ENCODE measurements around the gene BRAT1.
"Not testable (repeated sequence)": the region's sequence is repeated elsewhere in the genome, so short reads cannot be mapped to it uniquely, and the experiment has no call there.

The BRAT1 gene

DNA sequence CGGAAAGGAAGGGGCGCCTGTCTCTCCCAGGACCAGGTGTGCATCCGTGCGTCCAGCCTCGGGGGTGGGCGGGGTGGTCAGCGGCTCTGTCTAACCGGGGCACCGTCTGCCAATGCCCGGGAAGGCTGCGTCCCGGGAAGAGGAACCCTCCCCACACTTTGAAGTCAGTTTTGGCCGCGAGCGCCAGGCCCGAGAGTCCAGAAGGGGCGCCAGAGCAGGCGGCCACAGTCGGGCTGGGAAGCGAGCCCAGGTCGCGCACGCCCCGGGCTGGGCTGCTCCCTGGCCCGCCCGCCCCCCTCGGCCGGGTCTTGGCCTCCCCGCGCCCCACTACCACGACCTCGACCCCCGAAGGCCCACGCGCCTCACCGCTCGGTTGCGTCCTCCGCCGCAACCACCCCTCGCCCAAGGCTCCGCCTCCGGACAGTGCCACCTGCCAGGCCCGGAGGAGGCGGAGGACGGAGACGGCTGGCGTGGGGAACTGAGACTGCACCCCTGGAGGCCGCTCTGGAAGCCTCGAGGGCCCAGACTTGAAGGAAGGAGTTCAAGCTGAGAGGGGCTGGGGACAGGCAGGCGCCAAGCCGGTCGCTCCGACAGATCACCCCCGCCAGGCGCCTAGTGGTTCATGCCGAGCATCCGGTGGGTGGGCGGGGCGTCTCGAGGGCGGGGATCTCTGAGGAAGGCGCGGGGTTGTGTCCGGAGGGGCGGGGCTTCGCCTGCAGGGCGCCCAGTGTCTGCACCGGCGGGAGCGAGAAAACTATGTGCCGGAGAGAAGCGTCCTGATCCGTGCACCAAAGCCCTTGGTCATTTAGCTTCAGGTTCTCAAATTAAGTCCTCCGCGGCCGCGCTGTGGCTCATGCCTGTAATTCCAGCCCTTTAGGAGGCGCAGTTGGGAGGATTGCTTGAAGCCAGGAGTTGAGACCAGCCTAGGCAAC, at the start of gene BRAT1:
BRAT1 (minus strand) TSS at position 404 of the 932 bp plus-strand sequence. CDS start 1,093 bp downstream, outside the sequence.
- peak; percentile 99 for DNase-seq (ENCODE audit: low spot score)

DNA sequence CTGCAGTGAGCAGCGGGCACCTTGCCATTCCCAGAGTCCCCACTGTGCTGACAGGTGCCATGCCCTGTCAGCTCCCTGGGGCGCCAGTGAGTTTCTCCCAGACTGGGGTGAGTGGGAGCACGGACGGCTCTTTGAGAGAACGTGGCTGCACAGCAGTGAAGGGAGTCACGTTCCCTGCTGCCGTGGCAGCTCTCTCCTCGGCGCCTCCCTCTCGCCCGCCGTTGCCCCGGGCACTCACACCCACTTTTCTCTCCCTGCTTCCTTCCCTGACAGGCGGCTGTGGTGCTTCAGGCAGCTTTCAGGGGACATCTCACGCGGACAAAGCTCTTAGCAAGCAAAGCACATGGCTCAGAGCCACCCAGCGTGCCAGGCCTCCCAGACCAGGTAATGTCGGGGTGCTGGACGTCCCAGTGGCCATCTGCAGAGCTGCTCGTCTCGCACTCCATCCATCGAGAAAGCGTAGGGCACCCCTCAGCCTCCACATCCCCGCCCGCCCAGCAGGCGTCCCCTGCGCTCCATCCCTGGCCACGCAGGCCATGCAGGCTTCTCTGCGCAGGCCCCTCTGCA, 49.4 kb upstream of the BRAT1 start:
- no peak for DNase-seq (ENCODE audit: low spot score)

DNA sequence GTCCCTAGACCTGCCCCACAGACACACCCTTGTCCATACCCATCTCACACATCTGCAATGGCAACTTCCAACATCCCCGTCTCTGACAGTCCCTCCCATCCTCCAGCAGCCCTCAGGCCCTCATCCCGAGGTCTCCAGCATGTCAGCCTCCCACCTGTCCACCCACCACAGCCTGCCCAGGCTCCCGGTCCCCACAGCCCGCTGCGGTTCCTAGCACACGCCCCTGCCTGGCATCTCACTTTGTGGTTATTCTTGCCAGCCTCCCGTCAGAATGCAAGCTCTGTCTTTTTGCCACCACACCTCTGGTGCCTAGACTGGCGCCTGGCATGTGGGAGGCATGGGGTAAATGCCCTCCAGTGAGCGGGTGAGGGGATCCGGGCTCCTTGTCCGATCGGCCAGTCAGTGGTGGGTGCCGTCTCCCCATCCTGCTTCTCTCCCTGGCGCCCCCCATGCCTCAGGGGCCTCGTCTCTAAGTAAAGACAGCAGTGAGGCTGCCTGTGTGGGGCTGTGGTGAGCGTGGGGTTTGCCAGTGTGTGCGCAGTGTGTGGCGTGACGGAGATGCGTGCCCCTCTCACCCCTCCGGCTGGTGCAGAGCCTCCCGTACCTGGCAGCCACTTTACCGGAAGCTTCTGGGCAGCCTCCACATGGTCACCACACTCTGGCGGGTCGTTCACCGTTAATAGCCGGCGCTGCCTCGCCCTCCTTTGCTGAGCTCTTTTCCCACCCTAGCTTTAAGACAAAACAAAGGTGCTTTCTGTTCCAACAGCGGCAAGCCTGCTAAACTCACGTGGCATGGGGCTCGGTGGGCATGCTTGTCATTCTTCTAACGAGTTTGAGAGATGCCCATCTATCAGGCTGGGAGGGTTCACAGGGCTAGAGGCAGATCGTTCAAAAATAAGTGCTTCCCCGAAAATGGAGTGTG, 48.0 kb upstream of the BRAT1 start:
- no peak for DNase-seq (ENCODE audit: low spot score)

DNA sequence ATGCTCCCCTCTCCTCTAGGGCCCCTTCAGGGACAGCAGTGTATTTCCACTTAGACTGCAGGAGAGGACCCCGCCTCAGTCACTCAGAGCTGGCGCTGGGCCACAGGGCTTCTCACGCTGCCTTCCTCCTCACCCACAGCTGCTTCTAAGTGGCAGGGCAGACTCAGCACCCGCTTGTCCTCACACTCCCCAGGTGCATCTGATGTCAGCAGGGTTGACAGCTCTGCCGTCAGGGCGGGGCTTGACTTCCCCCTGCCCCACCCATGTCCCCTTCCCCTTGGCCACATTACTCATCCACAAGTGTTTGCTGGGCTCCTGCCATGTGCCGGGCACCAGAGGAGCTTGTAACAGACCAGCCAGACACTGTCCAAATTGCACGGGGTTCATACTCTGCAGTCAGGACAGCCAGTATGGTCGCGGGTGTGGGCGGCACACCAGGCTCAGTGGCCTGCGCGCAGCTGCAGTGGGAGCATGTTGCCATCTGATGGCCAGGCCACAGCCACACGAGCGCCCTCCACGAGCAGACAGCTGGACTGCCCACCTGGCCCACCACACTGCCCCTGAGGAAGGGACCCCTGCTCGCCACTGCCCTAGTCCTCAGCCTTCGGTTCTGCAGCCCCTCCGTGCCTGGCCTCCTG, 47.2 kb upstream of the BRAT1 start:
- DNase-seq (ENCODE audit: low spot score), result no peak

DNA sequence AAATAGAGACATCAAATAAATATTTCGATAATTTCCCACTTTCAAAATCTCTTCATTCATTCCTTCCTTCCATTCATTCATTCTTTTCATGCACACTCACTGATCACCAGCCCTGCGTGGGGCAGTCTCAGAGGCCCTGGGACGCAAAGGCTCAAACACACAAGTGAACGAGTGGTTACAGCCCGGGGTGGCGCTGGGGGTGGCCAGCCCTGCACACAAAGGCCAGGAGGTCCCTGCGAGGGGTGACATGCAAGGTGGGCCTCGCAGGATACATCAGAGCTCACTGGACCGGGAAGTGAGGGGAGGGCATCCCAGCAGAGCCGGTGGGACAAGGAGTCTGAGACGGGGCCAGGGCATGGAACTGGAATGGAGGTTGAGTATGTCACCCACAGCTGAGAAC, 46.6 kb upstream of the BRAT1 start:
- no peak for DNase-seq (ENCODE audit: low spot score)

DNA sequence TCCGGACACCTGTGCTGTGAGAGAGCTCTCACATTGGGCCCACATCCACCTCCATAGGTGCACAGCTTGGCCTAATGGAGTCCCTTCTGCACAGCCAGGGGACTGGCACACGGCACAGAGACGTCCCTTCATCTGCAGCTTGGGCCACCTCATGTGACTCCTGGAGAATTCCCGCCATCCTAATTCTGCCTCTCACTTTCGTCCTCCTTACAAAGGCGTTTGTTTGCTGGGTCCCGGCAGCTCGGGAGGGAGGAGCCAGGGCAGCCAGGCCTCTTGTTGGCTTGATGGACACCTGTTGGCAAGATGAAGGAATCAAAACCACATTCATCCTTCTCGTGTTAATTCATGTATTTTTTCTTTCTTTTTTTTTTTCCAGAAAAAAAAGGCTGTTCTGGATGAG, 45.7 kb upstream of the BRAT1 start:
- DNase-seq (ENCODE audit: low spot score), result no peak

DNA sequence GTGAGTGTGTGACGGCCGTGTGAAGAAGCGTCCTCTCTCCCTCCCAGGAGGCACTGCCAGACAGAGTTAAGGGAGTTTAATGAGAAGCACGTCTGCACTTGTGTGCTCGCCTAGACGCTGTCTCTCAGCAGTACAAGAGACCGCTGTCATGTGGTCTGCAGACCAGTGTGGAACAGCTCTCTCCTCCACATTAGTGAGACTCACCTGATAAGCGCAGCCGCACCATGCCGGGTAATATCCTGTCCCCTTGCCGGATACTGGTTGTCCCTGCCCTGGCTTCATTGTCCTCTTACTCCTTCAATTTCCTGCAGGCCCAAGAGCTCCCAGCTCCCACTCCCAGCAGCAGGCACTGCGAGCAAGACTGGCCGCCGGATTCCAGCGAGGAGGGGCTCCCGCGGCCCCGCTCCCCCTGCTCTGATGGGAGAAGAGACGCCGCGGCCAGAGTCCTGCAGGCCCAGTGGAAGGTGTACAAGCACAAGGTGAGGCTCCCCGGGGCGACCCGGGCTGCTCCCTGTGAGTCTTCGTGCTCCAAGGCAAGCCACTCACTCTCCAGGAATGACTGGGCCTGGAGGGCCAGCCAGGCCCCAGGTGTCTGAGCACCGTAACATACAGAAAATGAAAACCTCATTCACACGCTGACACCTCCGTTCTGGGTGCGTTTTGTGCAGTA, 43.0 kb upstream of the BRAT1 start:
- no peak for DNase-seq (ENCODE audit: low spot score)

DNA sequence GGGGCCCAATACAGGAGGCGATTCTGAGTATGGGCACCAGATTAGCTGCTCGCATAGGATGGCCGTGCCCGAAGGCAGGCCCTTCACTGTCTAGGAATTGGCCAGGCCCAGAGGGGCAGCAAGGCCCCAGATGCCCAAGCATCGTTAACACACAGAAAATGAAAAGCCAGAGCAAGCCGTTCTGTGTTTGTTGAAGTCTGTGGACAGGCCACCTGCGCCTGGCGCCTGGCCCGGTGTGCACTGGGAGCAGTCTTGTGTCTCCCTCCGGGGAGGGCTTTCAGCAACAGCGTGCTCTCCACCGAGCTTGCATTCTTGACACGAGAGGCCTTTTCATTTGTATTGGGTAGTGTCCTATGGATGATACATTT, 41.9 kb upstream of the BRAT1 start:
- no peak for DNase-seq (ENCODE audit: low spot score)

DNA sequence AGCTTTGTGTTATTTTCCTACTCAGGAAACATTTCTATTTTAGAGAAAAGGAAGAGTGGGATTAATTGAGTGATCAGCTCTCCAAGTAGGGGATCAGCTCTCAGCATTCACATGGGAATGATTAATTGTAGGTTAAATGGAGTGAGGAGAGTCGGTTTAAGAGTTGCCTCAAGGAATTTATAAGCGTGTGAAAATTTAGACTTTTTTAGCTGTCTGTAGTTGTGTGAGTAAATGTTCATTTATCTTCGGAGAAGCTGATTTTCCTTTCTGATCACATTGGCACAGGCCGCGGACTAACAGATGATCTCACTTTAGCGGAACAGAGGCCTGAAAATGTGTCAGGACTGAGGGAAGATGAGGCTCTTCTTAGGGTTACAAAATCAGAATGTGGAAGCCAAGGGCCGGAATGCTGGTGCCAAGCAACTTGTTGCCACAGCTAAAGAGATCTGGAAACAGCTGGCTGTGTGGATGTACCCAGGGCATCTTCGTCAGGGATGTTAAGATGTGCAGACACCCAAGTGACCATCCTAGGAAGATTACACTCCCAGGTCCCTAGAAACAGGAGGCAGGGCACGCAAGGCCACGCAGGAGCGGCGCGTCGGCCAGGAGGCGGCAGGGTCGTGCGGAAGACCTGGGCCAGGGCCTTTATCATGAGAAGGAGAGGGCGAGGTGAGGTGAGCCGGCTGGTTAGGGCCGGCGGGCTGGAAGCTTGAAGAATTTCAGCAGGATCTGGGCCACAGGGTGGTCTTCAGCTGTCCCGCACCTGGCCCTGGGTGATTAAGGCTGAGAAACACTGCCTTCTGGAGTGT, 41.3 kb upstream of the BRAT1 start:
- no peak for DNase-seq (ENCODE audit: low spot score)

DNA sequence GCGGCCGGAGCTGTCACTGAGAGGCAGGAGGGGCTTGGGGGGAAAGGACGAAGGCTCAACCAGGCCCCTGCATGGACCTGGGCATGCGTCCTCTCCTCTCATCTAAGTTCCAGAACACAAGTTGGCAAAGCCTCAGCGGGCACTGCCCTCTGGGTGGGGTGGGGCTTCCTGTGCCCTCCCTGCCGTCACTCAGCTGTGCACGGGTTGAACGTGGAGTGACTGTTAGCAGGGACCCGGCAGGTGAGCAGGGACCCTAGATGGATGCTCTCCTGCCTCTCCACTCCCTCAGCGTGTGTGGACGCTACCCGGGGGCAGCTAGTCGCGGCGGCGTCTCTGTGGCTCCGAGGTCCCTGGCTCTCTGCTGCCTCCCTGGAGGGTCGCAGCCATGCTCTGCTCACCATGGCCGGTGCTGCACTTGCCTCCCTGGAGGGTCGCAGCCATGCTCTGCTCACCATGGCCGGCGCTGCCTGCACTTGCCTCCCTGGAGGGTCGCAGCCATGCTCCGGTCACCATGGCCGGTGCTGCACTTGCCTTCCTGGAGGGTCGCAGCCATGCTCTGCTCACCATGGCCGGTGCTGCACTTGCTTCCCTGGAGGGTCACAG, 40.0 kb upstream of the BRAT1 start:
- DNase-seq (ENCODE audit: low spot score), result no peak

DNA sequence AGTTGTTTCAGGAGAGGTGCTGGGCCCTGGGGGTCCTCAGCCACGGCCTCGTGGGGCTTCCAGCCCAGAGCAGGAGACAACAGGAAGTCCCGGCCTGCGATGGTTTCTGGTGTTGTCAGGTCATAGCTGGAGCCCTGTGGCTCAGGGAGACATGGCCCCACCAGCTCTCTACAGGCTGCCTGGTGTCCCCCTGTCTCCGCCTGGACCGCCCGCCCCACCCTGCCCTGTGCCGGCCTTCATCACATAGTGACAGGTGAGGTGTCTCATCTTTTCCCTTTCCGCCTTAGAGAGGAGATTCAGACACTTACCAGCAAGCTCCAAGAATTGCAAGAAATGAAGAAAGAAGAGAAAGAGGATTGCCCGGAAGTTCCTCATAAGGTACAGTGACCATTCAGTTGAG, 39.3 kb upstream of the BRAT1 start:
- no peak for DNase-seq (ENCODE audit: low spot score)

DNA sequence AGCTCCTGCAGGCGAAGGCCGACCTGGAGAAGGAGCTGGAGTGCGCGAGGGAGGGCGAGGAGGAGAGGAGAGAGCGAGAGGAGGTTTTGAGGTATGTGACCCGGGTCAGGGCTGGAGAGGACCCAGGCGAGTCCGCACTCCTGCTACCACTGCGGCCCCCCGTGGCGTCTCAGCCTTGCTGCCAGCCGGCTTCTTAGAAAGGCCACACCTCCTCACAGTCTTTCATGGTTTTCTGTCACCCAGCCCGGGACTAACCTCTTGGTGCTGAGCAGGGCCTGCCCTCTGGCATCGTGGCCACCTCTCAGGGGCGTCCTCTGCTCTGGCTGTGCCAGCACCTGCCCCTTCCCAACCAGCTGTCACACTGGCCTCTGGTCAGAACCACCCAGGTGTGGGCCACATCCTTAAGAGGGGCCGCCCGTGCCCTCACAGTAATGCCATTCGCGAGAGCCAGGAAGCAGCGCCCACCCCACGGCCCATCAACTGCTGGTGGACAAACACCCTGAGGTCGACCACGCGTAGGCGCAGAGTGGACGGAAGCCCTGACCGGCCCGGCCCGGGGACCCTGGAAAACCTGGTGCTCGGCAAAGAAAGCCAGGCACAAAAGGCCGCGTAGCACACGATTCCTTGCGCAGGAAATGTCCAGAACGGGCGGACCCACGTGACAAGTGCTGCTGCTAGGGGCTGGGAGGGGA, 37.9 kb upstream of the BRAT1 start:
- DNase-seq (ENCODE audit: low spot score), result no peak

DNA sequence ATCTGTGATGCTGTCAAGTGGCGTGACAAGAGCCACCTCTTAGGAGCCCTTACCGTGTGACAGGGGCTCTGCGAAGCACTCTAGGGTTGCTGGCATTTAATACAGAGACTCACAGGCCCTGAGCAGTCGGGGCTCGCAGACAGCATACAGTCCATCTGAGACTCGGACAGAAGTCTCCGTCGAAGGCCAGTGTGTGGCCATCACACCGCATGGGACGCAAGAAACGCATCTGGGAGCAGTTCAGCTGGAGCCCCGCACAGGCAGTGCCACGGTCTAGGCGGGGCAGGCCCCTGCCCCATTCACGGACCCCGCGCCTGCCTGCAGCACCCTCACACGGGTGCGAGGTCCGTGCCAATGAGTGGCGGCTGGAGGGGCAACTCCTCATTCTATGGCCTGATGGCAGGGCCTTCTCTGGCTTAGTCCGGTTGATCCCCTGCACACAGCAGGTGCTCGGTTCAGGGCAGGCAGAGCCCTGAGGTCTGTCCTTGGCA, 37.1 kb upstream of the BRAT1 start:
- no peak for DNase-seq (ENCODE audit: low spot score)

DNA sequence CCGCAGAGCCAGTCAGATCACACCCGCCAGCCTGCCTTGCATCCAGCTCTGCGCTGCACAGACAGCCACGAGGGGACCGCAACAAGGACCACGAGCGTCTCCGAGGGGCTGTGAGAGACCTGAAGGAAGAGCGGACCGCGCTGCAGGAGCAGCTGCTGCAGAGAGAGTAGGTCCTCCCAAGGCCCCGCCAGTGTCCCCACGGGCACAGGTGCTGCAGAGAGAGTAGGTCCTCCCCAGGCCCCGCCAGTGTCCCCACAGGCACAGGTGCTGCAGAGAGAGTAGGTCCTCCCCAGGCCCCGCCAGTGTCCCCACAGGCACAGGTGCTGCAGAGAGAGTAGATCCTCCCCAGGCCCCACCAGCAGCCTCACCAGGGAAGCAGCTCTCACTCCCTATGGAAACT, 34.6 kb upstream of the BRAT1 start:
- DNase-seq (ENCODE audit: low spot score), result not testable (repeated sequence)

DNA sequence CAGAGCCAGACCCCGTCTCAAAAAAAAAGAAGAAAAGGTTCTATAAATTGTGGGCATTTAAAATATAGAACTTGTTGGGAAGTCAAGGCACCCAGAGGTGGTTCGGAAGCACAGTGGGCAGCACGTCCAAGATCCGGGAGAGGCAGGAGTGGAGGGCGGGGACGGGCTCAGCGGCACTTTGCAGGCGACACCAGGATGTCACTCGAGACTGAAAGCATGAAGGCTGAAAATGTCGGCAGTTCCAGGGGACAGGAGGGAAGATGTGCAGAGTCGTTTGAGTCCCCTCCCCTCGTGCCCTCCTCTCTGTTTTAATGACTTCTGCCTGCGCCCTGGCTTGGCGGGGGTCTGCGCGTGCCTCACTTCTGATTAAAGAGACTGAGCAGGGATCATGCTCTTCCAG, 34.0 kb upstream of the BRAT1 start:
- DNase-seq (ENCODE audit: low spot score), result no peak

DNA sequence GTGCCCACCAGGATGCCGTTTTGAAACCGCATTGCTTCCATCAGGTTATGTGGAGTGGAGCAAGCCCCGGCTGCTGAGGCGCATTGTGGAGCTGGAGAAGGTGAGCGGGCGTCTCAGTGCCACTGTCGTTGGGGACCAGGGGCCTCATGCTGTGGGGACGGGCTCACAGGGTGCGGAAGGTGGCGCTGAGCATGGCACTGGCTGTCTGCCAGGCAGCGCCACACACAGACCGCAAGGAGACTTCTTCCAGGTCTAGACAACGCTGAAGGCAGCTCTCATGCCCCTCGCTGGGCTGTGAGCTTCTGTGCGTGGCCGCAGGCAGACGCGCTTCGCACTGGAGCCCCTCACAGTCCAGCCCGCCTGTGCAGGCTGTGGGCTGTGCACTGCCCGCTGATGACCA, 32.5 kb upstream of the BRAT1 start:
- no peak for DNase-seq (ENCODE audit: low spot score)

DNA sequence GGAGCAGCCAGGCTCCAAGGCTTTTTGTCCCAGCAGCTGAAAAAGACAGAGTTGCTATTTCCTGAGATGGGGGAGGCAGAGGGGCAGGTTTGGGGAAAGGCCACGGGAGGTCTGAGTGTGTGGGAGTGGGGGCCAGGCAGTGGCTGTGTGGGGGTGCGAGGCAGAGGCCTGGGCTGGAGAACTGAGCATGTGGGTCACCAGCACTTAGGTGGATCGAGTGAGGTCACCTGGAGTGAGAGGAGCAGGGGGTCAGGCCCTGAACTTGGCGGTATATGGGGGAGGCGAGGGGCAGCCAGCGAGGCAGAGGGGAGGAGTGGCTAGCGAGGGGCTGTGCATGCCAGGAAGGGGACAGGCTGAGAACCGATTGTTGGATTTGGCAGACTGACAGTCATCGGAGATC, 31.8 kb upstream of the BRAT1 start:
- no peak for DNase-seq (ENCODE audit: low spot score)

DNA sequence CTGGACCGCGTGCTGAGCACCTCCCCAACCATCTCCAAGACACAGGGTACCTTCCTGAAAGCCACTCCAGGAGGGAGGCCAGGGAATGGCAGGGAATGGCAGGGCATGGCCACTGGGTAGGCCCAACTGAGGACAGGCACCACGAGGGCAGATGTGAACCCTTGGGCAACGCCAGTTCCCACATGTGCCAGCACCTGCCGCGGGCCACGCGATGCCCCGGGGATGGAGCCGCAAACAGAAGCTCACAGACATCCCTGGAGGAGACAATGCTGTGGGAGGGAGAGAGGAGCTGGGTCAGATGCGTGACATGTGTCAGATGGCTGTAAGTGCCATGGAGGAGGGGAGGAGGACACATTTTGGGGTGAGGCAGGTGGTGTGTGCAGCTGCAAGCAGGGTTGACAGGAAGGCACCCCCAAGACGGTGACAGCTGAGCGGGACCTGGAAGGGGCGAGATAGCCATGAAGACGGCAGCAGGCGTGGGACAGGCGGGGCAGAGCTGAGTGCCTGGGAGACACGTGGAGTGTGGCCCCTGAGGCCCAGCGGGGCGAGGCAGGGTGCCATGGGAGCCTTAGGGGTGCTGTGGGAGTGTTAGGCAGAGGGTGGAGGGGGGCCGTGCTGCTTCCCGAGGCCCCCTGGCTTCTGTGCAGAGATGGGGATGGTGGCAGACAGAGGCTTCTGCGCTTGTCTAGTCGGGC, 31.1 kb upstream of the BRAT1 start:
- no peak for DNase-seq (ENCODE audit: low spot score)

DNA sequence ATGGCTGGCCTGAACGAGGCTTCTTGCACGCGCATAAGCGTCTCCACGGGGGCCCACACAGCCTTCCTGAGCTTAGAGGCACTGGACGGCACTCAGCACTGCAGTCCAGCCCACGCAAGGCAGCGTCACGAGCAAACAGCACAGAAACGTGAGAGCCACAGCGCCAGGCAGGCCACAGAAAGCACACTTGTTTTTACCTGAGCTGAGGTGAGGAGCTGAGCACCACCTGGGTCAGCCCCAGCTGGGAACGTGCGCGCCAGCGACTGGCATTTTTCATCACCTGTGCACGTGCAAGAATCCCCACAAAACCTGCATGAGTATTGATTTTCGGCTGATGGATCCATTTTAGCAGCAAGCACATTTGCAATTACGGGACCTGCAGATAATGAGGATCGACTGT, 30.1 kb upstream of the BRAT1 start:
- DNase-seq (ENCODE audit: low spot score), result no peak
